K562 (cell line): ENCODE measurements around the gene CMSS1. TPM values are rescaled to one million over a fixed set of nuclear protein-coding genes. Genes with fewer than 3 reads are reported as not detected.

Source experiments
- ATF3 ChIP-seq, 2 experiments: fragments of 450-650 bp in 1 of 2; sonication (generic) in 1 of 2; formaldehyde crosslinking in 1 of 2; IDR thresholded peaks in 1 of 2; conservative IDR thresholded peaks in 1 of 2; 2 replicates each; pipeline versions ENCODE4 v1.6.1 to v1.8.1; 2016 to 2023; ENCODE audit warnings: mild to moderate bottlenecking in 2 of 2, moderate library complexity in 2 of 2, inconsistent platforms in 1 of 2, missing genetic modification reagents in 1 of 2
- E2F5 ChIP-seq: sonication (generic); formaldehyde crosslinking; IDR thresholded peaks from 2 replicates; pipeline ENCODE4 v1.8.0; 2022; ENCODE audit warnings: mild to moderate bottlenecking, missing genetic modification reagents
- FIP1L1 ChIP-seq: fragments of 200-400 bp; formaldehyde crosslinking; IDR thresholded peaks from 2 replicates; pipeline ENCODE4 v1.6.1; 2018; ENCODE audit warnings: mild to moderate bottlenecking, low read depth, low read length; ENCODE audit not compliant: poor library complexity, severe bottlenecking
- GATA2 ChIP-seq: sonication (generic); formaldehyde crosslinking; IDR thresholded peaks from 2 replicates; pipeline ENCODE4 v1.4.0; 2020; ENCODE audit warnings: mild to moderate bottlenecking, missing genetic modification reagents
- KLF1 ChIP-seq: fragments of 450-650 bp; IDR thresholded peaks from 2 replicates; pipeline ENCODE4 v1.6.1; 2016; ENCODE audit warnings: missing genetic modification characterization, missing compliant biosample characterization
- KLF6 ChIP-seq: fragments of 250-450 bp; sonication (Bioruptor Pico); IDR thresholded peaks from 2 replicates; pipeline ENCODE4 v1.4.0; 2020; ENCODE audit warnings: mild to moderate bottlenecking, moderate library complexity, borderline replicate concordance
- MAFF ChIP-seq: IDR thresholded peaks from 2 replicates; pipeline ENCODE4 v1.6.1; 2012; ENCODE audit warnings: low read length, improper control_type of control experiment
- MAFG ChIP-seq: fragments of 450-650 bp; conservative IDR thresholded peaks from 2 replicates; pipeline ENCODE4 v1.6.1; 2016; ENCODE audit warnings: missing genetic modification characterization, missing compliant biosample characterization
- MAX ChIP-seq: sonication (generic); formaldehyde crosslinking; IDR thresholded peaks from 2 replicates; pipeline ENCODE4 v1.9.0; 2022; ENCODE audit warnings: mild to moderate bottlenecking, missing genetic modification reagents
- MNT ChIP-seq, 2 experiments: fragments of 450-650 bp; conservative IDR thresholded peaks; 2 replicates each; pipeline ENCODE4 v1.6.1; 2017; ENCODE audit warnings: mild to moderate bottlenecking in 2 of 2, moderate library complexity in 2 of 2
- PHB2 ChIP-seq: fragments of 450-650 bp; IDR thresholded peaks from 2 replicates; pipeline ENCODE4 v1.6.1; 2017; ENCODE audit warnings: low read depth
- SMARCA4 ChIP-seq: fragments of 450-650 bp; IDR thresholded peaks from 2 replicates; pipeline ENCODE4 v1.6.1; 2016
- TEAD1 ChIP-seq, 2 experiments: fragments of 450-650 bp in 1 of 2; sonication (generic) in 1 of 2; formaldehyde crosslinking; IDR thresholded peaks; 2 replicates each; pipeline versions ENCODE4 v1.4.0 to v1.8.0; 2020 to 2022; ENCODE audit warnings: mild to moderate bottlenecking in 2 of 2, missing genetic modification reagents in 1 of 2
- ZBTB43 ChIP-seq: sonication (generic); formaldehyde crosslinking; IDR thresholded peaks from 2 replicates; pipeline ENCODE4 v1.8.0; 2023; ENCODE audit warnings: mild to moderate bottlenecking, missing genetic modification reagents
- ZBTB5 ChIP-seq: fragments of 450-650 bp; IDR thresholded peaks from 2 replicates; pipeline ENCODE4 v1.6.1; 2017; ENCODE audit warnings: antibody characterized with exemption
- polyA plus RNA-seq, 8 experiments: library from polyadenylated mRNA; depleted of rRNA in 4 of 8; stranded (reverse) in 5 of 8; unstranded in 3 of 8; fragments of >200 nt; fragmentation: Nextera tagmentation in 2 of 8; fragmentation: Illumina TruSeq in 1 of 8; extraction: Ambion mirVana in 2 of 8; extraction: Trizol in 1 of 8; gene quantifications; 2 replicates each; pipeline versions ENCODE4 v1.2.1 to v1.2.3, GENCODE V29; 2011 to 2014; ENCODE audit warnings: inconsistent platforms in 1 of 8, missing spikeins in 1 of 8
- total RNA-seq, 7 experiments: library from RNA; depleted of rRNA in 6 of 7; stranded (reverse); fragments of >200 nt in 6 of 7; fragmentation: Illumina TruSeq in 2 of 7; extraction: Trizol in 2 of 7; gene quantifications; 2 replicates each; pipeline versions ENCODE4 v1.2.1 to v1.2.3, GENCODE V29; 2011 to 2021; ENCODE audit warnings: low replicate concordance in 1 of 7

The CMSS1 gene
- total and polyA plus RNA-seq, 9 of the 15 experiments (the other 6 are each of a cell fraction or from before 2014, with no cell fraction given): 46.9 to 109 (median 72.3) TPM

- TF ChIP-seq ZBTB5 (no peak), TEAD1 (CRISPR knock-in tag; IDR thresholded peaks at IDR 0.05) (peak in 1 of 2 experiments; percentile 85; a peak in 2 of 4 replicates), SMARCA4 (0 out of 2 replicates have a peak, but pooled peaks have one; percentile 19), GATA2 (CRISPR knock-in tag) (0 out of 2 replicates have a peak, but pooled peaks have one; percentile 13), KLF6 (no peak), E2F5 (CRISPR knock-in tag) (no peak), KLF1 (tag) (no peak), ZBTB43 (CRISPR knock-in tag) (no peak), PHB2 (no peak), MNT (conservative IDR thresholded peaks at IDR 0.05) (peak in 1 of 2 experiments; percentile 25; a peak in 1 of 4 replicates), MAX (CRISPR knock-in tag) (no peak), ATF3 (IDR thresholded peaks at IDR 0.05) (peak; percentile 77; the same call in 1 of the 2 replicates), ATF3 (CRISPR knock-in tag; conservative IDR thresholded peaks at IDR 0.05) (no peak), FIP1L1 (no peak), MAFG (tag) (peak; percentile 28; the same call in 1 of the 2 replicates), MAFF (0 out of 2 replicates have a peak, but pooled peaks have one; percentile 6)
Measured at GRCh38 chr3:100226712-100227429, 409.2 kb downstream of the CMSS1 start (continued).
